Stimulated activated naive CD4-positive, alpha-beta T cell treated with Interleukin-2 at 50 U/mL for 16 hours (primary cell): Measurements from ENCODE around the gene SPINK8.
"Not testable (repeated sequence)": the region's sequence is repeated elsewhere in the genome, so short reads cannot be mapped to it uniquely, and the experiment has no call there.

Experiments used
- DNase-seq: peaks from one replicate; lab custom pipeline; 2025; lab: John Stamatoyannopoulos, UW

SPINK8 gene

GRCh38 chr3:48333346-48334245 lies at the start of gene SPINK8:
SPINK8 (minus strand) TSS chr3:48333661; CDS start chr3:48328341, 5,320 bp downstream.
- not testable (repeated sequence) for DNase-seq

GRCh38 chr3:48372862-48373435 lies 39.5 kb upstream of the SPINK8 start:
- DNase-seq = no peak

- DNase-seq = no peak
Observed at GRCh38 chr3:48372377-48372770, 38.9 kb upstream of the SPINK8 start.

- DNase-seq = no peak
Observed at GRCh38 chr3:48371651-48372376, 38.4 kb upstream of the SPINK8 start, which contains the start of gene FBXW12. FBXW12 (plus strand) TSS chr3:48372219; CDS start chr3:48372768, 549 bp downstream.

GRCh38 chr3:48370333-48370713 lies 36.9 kb upstream of the SPINK8 start:
- no peak for DNase-seq

GRCh38 chr3:48369693-48370332 lies 36.4 kb upstream of the SPINK8 start:
- DNase-seq = no peak

- no peak for DNase-seq
Observed at GRCh38 chr3:48367201-48367600, 33.7 kb upstream of the SPINK8 start.

- no peak for DNase-seq
Observed at GRCh38 chr3:48364840-48365239, 31.4 kb upstream of the SPINK8 start.

GRCh38 chr3:48361928-48362327 lies 28.5 kb upstream of the SPINK8 start:
- no peak for DNase-seq

- DNase-seq = no peak
Observed at GRCh38 chr3:48356419-48356818, 23.0 kb upstream of the SPINK8 start.

- DNase-seq = no peak
Observed at GRCh38 chr3:48353987-48354386, 20.5 kb upstream of the SPINK8 start.

GRCh38 chr3:48352546-48352945 lies 19.1 kb upstream of the SPINK8 start:
- no peak for DNase-seq

GRCh38 chr3:48347500-48347899 lies 14.0 kb upstream of the SPINK8 start:
- DNase-seq = no peak

- no peak for DNase-seq
Observed at GRCh38 chr3:48345946-48346572, 12.6 kb upstream of the SPINK8 start.

GRCh38 chr3:48344867-48345507 lies 11.5 kb upstream of the SPINK8 start:
- no peak for DNase-seq

GRCh38 chr3:48343432-48343831 lies 10.0 kb upstream of the SPINK8 start:
- DNase-seq = no peak

- no peak for DNase-seq
Observed at GRCh38 chr3:48338635-48339034, 5.2 kb upstream of the SPINK8 start.

GRCh38 chr3:48337536-48337935 lies 4.1 kb upstream of the SPINK8 start:
- not testable (repeated sequence) for DNase-seq

GRCh38 chr3:48335286-48335685 lies 1.8 kb upstream of the SPINK8 start:
- DNase-seq = not testable (repeated sequence)

GRCh38 chr3:48334605-48335004 lies 1.1 kb upstream of the SPINK8 start:
- DNase-seq = no peak
